BJ (cell line): ENCODE results near the gene DHFR. TPM values are rescaled to one million over a fixed set of nuclear protein-coding genes. Genes with fewer than 3 reads are reported as not detected.
"Not testable (repeated sequence)": the region's sequence is repeated elsewhere in the genome, so short reads cannot be mapped to it uniquely, and the experiment has no call there.

Experiments
- CTCF ChIA-PET: fragments of 350-600 bp; formaldehyde crosslinking; extraction: SDS; loops from one replicate; lab custom pipeline; 2021; ENCODE audit warnings: antibody characterized with exemption, inconsistent platforms; lab: Yijun Ruan, JAX
- POLR2A ChIA-PET: fragments of 300-600 bp; sonication (Branson Sonifier 250); formaldehyde crosslinking; extraction: SDS; loops from one replicate; lab custom pipeline; 2021; ENCODE audit warnings: antibody characterized with exemption; lab: Charles Lee
- DNase-seq: peaks from one replicate; pipeline ENCODE4 v3.0.0-alpha.2; 2011; ENCODE audit warnings: low read depth
- H3K27me3 ChIP-seq: 2 replicates; pipeline ENCODE4 v1.6.0; 2011; ENCODE audit warnings: low read length; ENCODE audit not compliant: control insufficient read depth, insufficient read depth
- H3K36me3 ChIP-seq: 2 replicates; pipeline ENCODE4 v1.5.1; 2011; ENCODE audit warnings: low read length; ENCODE audit not compliant: control insufficient read depth, insufficient read depth
- H3K4me3 ChIP-seq: 2 replicates; pipeline ENCODE4 v1.5.1; 2011; ENCODE audit warnings: low read depth, mild to moderate bottlenecking, control low read depth, low read length
- polyA plus RNA-seq: library from polyadenylated mRNA; depleted of rRNA; stranded (reverse); fragments of >200 nt; gene quantifications from 2 replicates; pipeline ENCODE4 v1.2.3, GENCODE V29; 2011
- TF ChIP-seq, protein P1 (sequence below): IDR thresholded peaks from 2 replicates; pipeline ENCODE4 v1.5.1; 2011; ENCODE audit warnings: low read depth, mild to moderate bottlenecking, control low read depth, inconsistent platforms, low read length, moderate library complexity; ENCODE audit not compliant: insufficient read depth

The DHFR gene
- polyA plus RNA-seq, 1 experiment: 15.7 TPM

DNA sequence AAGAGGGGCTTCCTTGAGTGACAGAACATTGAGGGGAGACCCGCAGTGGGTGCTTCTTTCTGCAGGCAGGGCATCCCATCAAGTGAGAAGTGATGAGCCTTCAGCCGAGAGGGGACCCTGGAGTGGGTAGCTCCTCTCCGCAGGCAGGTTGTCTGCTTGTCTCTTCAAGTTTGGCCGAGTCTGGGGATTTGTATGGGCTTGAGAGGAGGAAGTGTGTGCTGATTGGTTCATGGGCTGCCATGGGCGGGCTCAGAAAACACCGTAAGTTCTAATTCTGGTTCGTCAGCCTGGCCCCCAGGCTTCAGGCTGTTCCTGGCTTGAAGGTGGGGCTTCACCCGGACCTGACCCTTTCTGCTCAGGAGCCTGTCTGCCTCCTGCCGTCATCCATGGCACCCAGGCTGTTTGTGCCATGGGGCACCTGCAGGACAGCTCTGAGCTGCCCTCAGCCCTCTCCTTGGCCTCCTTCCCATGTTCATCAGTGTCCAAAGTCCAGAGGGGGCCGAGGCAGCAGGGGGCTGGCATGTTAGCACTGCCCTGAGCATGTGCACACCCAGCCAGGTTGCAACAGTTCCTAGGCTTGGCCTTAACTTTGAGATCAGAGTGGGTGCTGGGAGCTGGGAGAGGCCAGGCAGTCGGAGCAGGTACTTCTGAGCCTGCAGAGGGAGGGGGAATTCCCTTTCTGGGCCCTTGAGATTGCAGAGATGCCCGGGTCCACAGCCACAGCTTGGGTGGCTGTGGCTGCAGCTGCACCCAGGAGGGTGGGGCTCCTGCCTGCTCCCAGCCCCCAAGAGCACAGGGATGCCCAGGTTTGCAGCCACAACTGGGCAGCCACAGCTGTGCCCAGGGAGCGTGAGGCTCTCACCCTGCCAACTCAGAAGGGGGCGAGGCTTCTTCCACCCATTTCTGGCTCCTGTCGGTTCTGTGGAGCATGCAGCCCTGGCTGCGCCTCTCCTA, 13.5 kb upstream of the DHFR start:
- POLR2A ChIA-PET: no interaction called here
- no peak for DNase-seq
- Histone ChIP-seq H3K4me3 (no peak overlapping the region), H3K36me3 (peaks cover 9% of the 10 kb centered on the region), H3K27me3 (no peaks in the 10 kb centered on the region)
- TF ChIP-seq, protein P1, sequence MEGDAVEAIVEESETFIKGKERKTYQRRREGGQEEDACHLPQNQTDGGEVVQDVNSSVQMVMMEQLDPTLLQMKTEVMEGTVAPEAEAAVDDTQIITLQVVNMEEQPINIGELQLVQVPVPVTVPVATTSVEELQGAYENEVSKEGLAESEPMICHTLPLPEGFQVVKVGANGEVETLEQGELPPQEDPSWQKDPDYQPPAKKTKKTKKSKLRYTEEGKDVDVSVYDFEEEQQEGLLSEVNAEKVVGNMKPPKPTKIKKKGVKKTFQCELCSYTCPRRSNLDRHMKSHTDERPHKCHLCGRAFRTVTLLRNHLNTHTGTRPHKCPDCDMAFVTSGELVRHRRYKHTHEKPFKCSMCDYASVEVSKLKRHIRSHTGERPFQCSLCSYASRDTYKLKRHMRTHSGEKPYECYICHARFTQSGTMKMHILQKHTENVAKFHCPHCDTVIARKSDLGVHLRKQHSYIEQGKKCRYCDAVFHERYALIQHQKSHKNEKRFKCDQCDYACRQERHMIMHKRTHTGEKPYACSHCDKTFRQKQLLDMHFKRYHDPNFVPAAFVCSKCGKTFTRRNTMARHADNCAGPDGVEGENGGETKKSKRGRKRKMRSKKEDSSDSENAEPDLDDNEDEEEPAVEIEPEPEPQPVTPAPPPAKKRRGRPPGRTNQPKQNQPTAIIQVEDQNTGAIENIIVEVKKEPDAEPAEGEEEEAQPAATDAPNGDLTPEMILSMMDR: no peak
- CTCF ChIA-PET: interaction anchor here (0.7 to 2.0 kb wide), 6 partner anchors 7 to 323 kb away, joined by 3 to 5 read pairs (median 3); partner anchors contain the start of gene FAM151B

- Histone ChIP-seq H3K36me3 (peaks cover 9% of the 10 kb centered on the region), H3K27me3 (no peaks in the 10 kb centered on the region), H3K4me3 (no peak overlapping the region)
- CTCF ChIA-PET: interaction anchor here (1.9 to 2.0 kb wide), 2 partner anchors 11 to 186 kb away, joined by 5 to 6 read pairs; no protein-coding TSS in a partner anchor
- POLR2A ChIA-PET: no interaction called here
- no peak for DNase-seq
- TF ChIP-seq, protein P1: no peak
Observed at GRCh38 chr5:80667384-80667783, 12.6 kb upstream of the DHFR start.

GRCh38 chr5:80665057-80665456, 10.3 kb upstream of the DHFR start:
- H3K36me3 ChIP-seq: peaks cover 7% of the 10 kb centered on the region
- no peak overlapping the region for H3K4me3 ChIP-seq
- no peaks in the 10 kb centered on the region for H3K27me3 ChIP-seq
- ChIA-PET POLR2A (interaction anchor here (0.6 kb wide), 1 partner anchor 409 kb away, joined by 5 read pairs; no protein-coding TSS in a partner anchor), CTCF (interaction anchor here (1.4 kb wide), 1 partner anchor 22 kb away, joined by 5 read pairs; no protein-coding TSS in a partner anchor)
- TF ChIP-seq, protein P1: no peak
- DNase-seq: no peak

GRCh38 chr5:80662108-80662507, 7.3 kb upstream of the DHFR start:
- peaks cover 2% of the 10 kb centered on the region; the same call in 1 of the 2 replicates for H3K36me3 ChIP-seq
- no peak for DNase-seq
- ChIA-PET POLR2A (no interaction called here), CTCF (interaction anchor here (1.4 kb wide), 1 partner anchor 10 kb away, joined by 4 read pairs; no protein-coding TSS in a partner anchor)
- TF ChIP-seq, protein P1: no peak
- H3K4me3 ChIP-seq: no peak overlapping the region
- no peaks in the 10 kb centered on the region for H3K27me3 ChIP-seq

DNA sequence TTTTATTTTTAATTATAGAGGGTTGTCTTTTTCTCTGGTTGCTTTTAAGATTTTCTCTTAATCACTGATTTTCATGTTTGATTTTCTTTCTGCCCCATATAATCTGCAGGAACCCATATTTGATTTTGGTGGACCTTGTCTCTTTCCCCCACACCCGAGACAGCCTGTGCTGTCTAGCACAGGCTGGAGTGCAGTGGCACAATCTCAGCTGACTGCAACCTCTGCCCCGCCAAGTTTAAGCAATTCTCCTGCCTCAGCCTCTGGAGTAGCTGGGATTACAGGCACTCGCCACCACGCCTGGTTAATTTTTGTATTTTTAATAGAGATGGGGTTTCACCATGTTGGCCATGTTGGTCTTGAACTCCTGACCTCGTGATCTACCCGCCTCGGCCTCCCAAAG, 5.9 kb upstream of the DHFR start:
- H3K27me3 ChIP-seq, POLR2A ChIA-PET, H3K4me3 ChIP-seq, DNase-seq, H3K36me3 ChIP-seq: not testable (repeated sequence)
- CTCF ChIA-PET: interaction anchor here (0.7 to 1.0 kb wide), 2 partner anchors 9 to 12 kb away, joined by 3 read pairs; no protein-coding TSS in a partner anchor
